Heart right ventricle (tissue), 16 donors: ENCODE results near the gene RIOX2. TPM values are rescaled to one million over a fixed set of nuclear protein-coding genes. Genes with fewer than 3 reads are reported as not detected.

Source experiments
- ATAC-seq, 8 donors: fragments of 200-7000 bp; cut with Tn5 transposase; one replicate each; pipeline ENCODE4 v1.9.1; 2020; ENCODE audit warnings: mild to moderate bottlenecking in 8 of 8, moderate library complexity in 8 of 8, moderate number of reproducible peaks in 1 of 8
- DNase-seq, 2 donors: peaks; one replicate each; pipeline ENCODE4 v3.0.0-alpha.2; 2020
- H3K27ac ChIP-seq, 10 donors: fragments of 200-600 bp; sonication (generic) in 2 of 10; one replicate each; pipeline versions ENCODE4 v1.5.0 to v1.8.0; 2020 to 2022; ENCODE audit warnings: mild to moderate bottlenecking in 3 of 10
- H3K27me3 ChIP-seq, 7 donors: fragments of 200-600 bp; one replicate each; pipeline ENCODE4 v1.8.0; 2021 to 2022; ENCODE audit warnings: mild to moderate bottlenecking in 2 of 7
- H3K36me3 ChIP-seq, 9 donors: fragments of 200-600 bp; sonication (generic) in 1 of 9; one replicate each; pipeline versions ENCODE4 v1.5.0 to v1.8.0; 2020 to 2022; ENCODE audit warnings: mild to moderate bottlenecking in 2 of 9
- H3K4me1 ChIP-seq, 9 donors: fragments of 200-600 bp; sonication (generic) in 1 of 9; one replicate each; pipeline versions ENCODE4 v1.5.0 to v1.8.0; 2020 to 2022; ENCODE audit warnings: mild to moderate bottlenecking in 4 of 9
- H3K4me3 ChIP-seq, 10 donors: fragments of 200-600 bp; sonication (generic) in 2 of 10; one replicate each; pipeline versions ENCODE4 v1.5.0 to v1.8.0; 2020 to 2022; ENCODE audit warnings: mild to moderate bottlenecking in 7 of 10, moderate library complexity in 2 of 10
- H3K9me3 ChIP-seq, 11 donors: fragments of 200-600 bp in 10 of 11; sonication (generic) in 2 of 11; one replicate each; pipeline versions ENCODE4 v1.5.0 to v1.8.0; 2013 to 2022; ENCODE audit warnings: mild to moderate bottlenecking in 2 of 11, control low read depth in 1 of 11, moderate library complexity in 1 of 11
- WGBS, 2 donors: extraction: QIAGEN DNeasy Blood & Tissue Kit; methylation state at CpG; one replicate each; pipeline ENCODE4 v1.1.7; 2013; ENCODE audit warnings: inconsistent platforms in 1 of 2; 5-methylcytosine and 5-hydroxymethylcytosine counted together
- intact Hi-C, 10 donors: fragments of 100-400 bp; cut with DNase I; formaldehyde crosslinking; loops; one replicate each; pipeline versions ENCODE4 v1.11.1 to v1.14.2; 2022
- polyA plus RNA-seq, 2 donors: library from polyadenylated mRNA; stranded (reverse); fragments of 200-250 nt; gene quantifications; one replicate each; pipeline ENCODE4 v1.2.3, GENCODE V29; 2013
- total RNA-seq, 10 donors: library from RNA; stranded (reverse); fragmentation: NEBNext Ultra II Directional in 3 of 10; extraction: Animal tissue kit (Norgen Biotek cat#: 25700) in 3 of 10; gene quantifications; one replicate each; pipeline versions ENCODE4 v1.2.1 to v1.2.4, GENCODE V29; 2021 to 2023
- TF ChIP-seq, protein P1 (sequence below), 9 donors: fragments of 200-600 bp; sonication (generic) in 2 of 9; IDR thresholded peaks; one replicate each; pipeline versions ENCODE4 v1.5.0 to v1.8.0; 2021 to 2022; ENCODE audit warnings: antibody characterized with exemption in 9 of 9, mild to moderate bottlenecking in 5 of 9, moderate library complexity in 1 of 9
- donor health status: Arrhythmogenic right ventricular cardiomyopathy.
- donor health status: ischemic (EF 13 %, LVEDD 7.1; RV severe dilation, severe dysfunction).
- donor health status: healthy with polysubstance abuse.
- donor health status: DM: no; HTN: yes; CAD: no.
- donor health status: DM: no; HTN: no; CAD: no.
- donor health status: ischemic (EF 25% LVEDD 6.9; RV normal size, moderate dysfunction).
- donor health status: ischemic (EF 25% LVEDD 5.7; RV mildly dilated, moderate dysfunction).
- donor health status: healthy.
- donor health status: DM: yes; HTN: yes; CAD: no.
- donor health status: Ischemic cardiomyopathy.
- donor health status: ischemic (EF 35%, LVEDD 5.7; RV mildly dilated, moderate dysfunction).
- donor health status: nonischemic (EF 11% LVEDD 7.7; RV severe dilation, severe dysfunction).
- donor health status: DM: yes; HTN: yes; CAD: no.
- donor health status: PGD.
- donor health status: ischemic (EF 29% LVEDD 5.4; RV normal size, mild dysfunction).
- donor health status: nonischemic (EF 23%, LVEDD 6.1; RV moderate dilation, normal function).

Gene RIOX2
- total and polyA plus RNA-seq, 12 donors, result 8.4 to 15.8 (median 12.0) TPM

DNA sequence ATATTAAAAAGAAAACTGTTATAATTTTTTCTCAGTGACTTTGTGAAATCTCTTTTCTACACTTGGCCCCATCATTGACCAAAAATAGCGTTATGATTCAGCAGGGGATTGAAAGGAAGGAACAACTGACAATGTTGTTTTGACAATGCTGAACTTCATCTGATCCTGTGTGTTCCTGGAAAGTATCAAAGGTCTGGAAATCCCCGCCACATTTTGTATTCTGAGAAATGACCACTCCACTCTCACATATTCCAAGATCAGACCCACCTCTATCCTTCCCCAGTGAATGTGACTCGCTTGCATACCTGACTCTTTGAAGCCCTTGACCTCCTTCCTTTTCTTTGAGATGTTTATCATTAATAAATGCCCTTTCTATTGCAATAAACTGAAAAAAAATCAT lies 9.7 kb upstream of the RIOX2 start:
- Histone ChIP-seq H3K4me1 (peaks cover 0 to 20% (median 5%) of the 10 kb centered on the region in 9 donors), H3K27me3 (no peaks in the 10 kb centered on the region), H3K36me3 (no peaks in the 10 kb centered on the region), H3K4me3 (no peak overlapping the region), H3K9me3 (no peaks in the 10 kb centered on the region), H3K27ac (peak overlapping the region in 1 of 10 donors; percentile 20)
- intact Hi-C loops, result no loop called here
- DNase-seq (no peak), ATAC-seq (peak in 7 of 8 donors; percentile 21 to 57 (median 41))
- TF ChIP-seq, protein P1, sequence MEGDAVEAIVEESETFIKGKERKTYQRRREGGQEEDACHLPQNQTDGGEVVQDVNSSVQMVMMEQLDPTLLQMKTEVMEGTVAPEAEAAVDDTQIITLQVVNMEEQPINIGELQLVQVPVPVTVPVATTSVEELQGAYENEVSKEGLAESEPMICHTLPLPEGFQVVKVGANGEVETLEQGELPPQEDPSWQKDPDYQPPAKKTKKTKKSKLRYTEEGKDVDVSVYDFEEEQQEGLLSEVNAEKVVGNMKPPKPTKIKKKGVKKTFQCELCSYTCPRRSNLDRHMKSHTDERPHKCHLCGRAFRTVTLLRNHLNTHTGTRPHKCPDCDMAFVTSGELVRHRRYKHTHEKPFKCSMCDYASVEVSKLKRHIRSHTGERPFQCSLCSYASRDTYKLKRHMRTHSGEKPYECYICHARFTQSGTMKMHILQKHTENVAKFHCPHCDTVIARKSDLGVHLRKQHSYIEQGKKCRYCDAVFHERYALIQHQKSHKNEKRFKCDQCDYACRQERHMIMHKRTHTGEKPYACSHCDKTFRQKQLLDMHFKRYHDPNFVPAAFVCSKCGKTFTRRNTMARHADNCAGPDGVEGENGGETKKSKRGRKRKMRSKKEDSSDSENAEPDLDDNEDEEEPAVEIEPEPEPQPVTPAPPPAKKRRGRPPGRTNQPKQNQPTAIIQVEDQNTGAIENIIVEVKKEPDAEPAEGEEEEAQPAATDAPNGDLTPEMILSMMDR (IDR thresholded peaks at IDR 0.05), result no peak
- 29 to 51% methylated on average over 3 of the region's 3 CpGs for WGBS, 2 donors

- peak; percentile 25 to 50 for DNase-seq
These were observed 7.4 kb upstream of the RIOX2 start for GRCh38 chr3:97979610-97980009.

DNA sequence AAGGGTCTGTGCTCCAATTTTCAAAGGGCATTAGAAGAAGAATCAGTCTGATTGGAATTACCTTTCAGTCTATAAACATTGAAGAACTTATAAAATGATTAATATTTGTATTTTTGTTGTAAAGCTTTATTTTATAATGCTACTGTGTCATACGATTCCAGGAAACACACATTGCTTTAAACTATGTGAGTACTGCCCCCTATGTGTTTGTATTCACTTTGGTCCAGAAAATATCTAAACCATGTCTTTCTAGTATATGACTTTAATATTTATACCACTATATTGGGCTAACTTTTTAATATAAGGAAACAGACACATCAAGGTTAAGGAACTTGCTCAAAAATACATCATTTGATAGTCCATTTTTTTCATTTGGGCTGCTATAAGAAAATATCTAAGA lies 3.2 kb upstream of the RIOX2 start:
- no peak overlapping the region for H3K27ac ChIP-seq
- H3K27me3 ChIP-seq, result no peaks in the 10 kb centered on the region
- peaks cover 0 to 26% (median 12%) of the 10 kb centered on the region in 9 donors for H3K4me1 ChIP-seq
- TF ChIP-seq, protein P1 (IDR thresholded peaks at IDR 0.05), result peak in 3 of 9 donors; percentile 8 to 26 (median 11)
- no peak for DNase-seq
- no peaks in the 10 kb centered on the region for H3K36me3 ChIP-seq
- no peaks in the 10 kb centered on the region for H3K9me3 ChIP-seq
- ATAC-seq, result no peak
- 71 to 73% methylated on average over 1 of the region's 1 CpG for WGBS, 2 donors
- no peak overlapping the region for H3K4me3 ChIP-seq
- intact Hi-C loops, result loop anchor here in 4 of 10 donors (5.0 to 10.0 kb wide), 3 partner anchors 47 to 151 kb away; partner anchors contain the start of gene CRYBG3 (in 1 of the 4)

More at GRCh38 chr3:97979610-97980009, 7.4 kb upstream of the RIOX2 start:
- 41 to 62% methylated on average over 3 of the region's 3 CpGs for WGBS, 2 donors
- Histone ChIP-seq H3K27ac (no peak overlapping the region), H3K4me1 (peaks cover 0 to 20% (median 5%) of the 10 kb centered on the region in 9 donors), H3K4me3 (no peak overlapping the region), H3K27me3 (no peaks in the 10 kb centered on the region), H3K9me3 (no peaks in the 10 kb centered on the region), H3K36me3 (no peaks in the 10 kb centered on the region)
- peak; percentile 60 to 97 (median 87) for ATAC-seq
- TF ChIP-seq, protein P1 (IDR thresholded peaks at IDR 0.05), result peak in 1 of 9 donors; percentile 23
- intact Hi-C loops, result loop anchor here in 4 of 10 donors (2.0 to 10.0 kb wide), 4 partner anchors 43 to 159 kb away; partner anchors contain the start of gene CRYBG3 (in 1 of the 4)

- DNase-seq, result no peak
- Histone ChIP-seq H3K36me3 (no peaks in the 10 kb centered on the region), H3K4me1 (peaks cover 0 to 26% (median 12%) of the 10 kb centered on the region in 9 donors), H3K9me3 (no peaks in the 10 kb centered on the region), H3K27me3 (no peaks in the 10 kb centered on the region), H3K27ac (no peak overlapping the region), H3K4me3 (no peak overlapping the region)
- 73 to 86% methylated on average over 3 of the region's 3 CpGs for WGBS, 2 donors
- intact Hi-C loops, result loop anchor here in 6 of 10 donors (5.0 to 10.0 kb wide), 5 partner anchors 47 to 158 kb away; partner anchors contain the start of gene CRYBG3 (in 2 of the 6)
- TF ChIP-seq, protein P1 (IDR thresholded peaks at IDR 0.05), result no peak
- no peak for ATAC-seq
These were observed 2.8 kb upstream of the RIOX2 start for GRCh38 chr3:97974996-97975395.
